ENCODE data around the gene NARS2.

The NARS2 gene

GRCh38 chr11:78408619-78409018 lies 166.0 kb downstream of the NARS2 start:
- no peak for DNase-seq (ENCODE audit: low spot score)

- no peak for DNase-seq (ENCODE audit: low spot score)
These were observed 168.0 kb downstream of the NARS2 start for GRCh38 chr11:78406568-78407196.

GRCh38 chr11:78405805-78406204 lies 168.9 kb downstream of the NARS2 start:
- no peak for DNase-seq (ENCODE audit: low spot score)

GRCh38 chr11:78403781-78404180 lies 170.9 kb downstream of the NARS2 start:
- DNase-seq (ENCODE audit: low spot score), result no peak

- DNase-seq (ENCODE audit: low spot score), result no peak
These were observed 171.8 kb downstream of the NARS2 start for GRCh38 chr11:78402847-78403246.

GRCh38 chr11:78400702-78401101 lies 174.0 kb downstream of the NARS2 start:
- no peak for DNase-seq (ENCODE audit: low spot score)

GRCh38 chr11:78400116-78400515 lies 174.5 kb downstream of the NARS2 start:
- no peak for DNase-seq (ENCODE audit: low spot score)

- DNase-seq (ENCODE audit: low spot score), result no peak
These were observed 175.5 kb downstream of the NARS2 start for GRCh38 chr11:78399136-78399535.

GRCh38 chr11:78398715-78399114 lies 175.9 kb downstream of the NARS2 start:
- DNase-seq (ENCODE audit: low spot score), result no peak

- DNase-seq (ENCODE audit: low spot score), result no peak
These were observed 177.3 kb downstream of the NARS2 start for GRCh38 chr11:78397398-78397797.

- DNase-seq (ENCODE audit: low spot score), result no peak
These were observed 179.1 kb downstream of the NARS2 start for GRCh38 chr11:78395597-78395996.

GRCh38 chr11:78392854-78393253 lies 181.8 kb downstream of the NARS2 start:
- DNase-seq (ENCODE audit: low spot score), result no peak

- no peak for DNase-seq (ENCODE audit: low spot score)
These were observed 183.2 kb downstream of the NARS2 start for GRCh38 chr11:78391424-78391823.

GRCh38 chr11:78390809-78391208 lies 183.9 kb downstream of the NARS2 start:
- DNase-seq (ENCODE audit: low spot score), result no peak

GRCh38 chr11:78386215-78386941 lies 188.3 kb downstream of the NARS2 start:
- no peak for DNase-seq (ENCODE audit: low spot score)
